Uterus (tissue), 2 donors: Measurements from ENCODE around the gene TACR2.

Experiments used
- CTCF ChIP-seq, 4 experiments: fragments of 200-600 bp in 2 of 4; fragments of 450-650 bp in 2 of 4; sonication (generic) in 2 of 4; IDR thresholded peaks; one replicate each; pipeline ENCODE4 v1.5.1; 2016 to 2019; ENCODE audit warnings: antibody characterized with exemption in 4 of 4, mild to moderate bottlenecking in 2 of 4, moderate library complexity in 1 of 4
- POLR2A ChIP-seq, 2 donors: fragments of 450-650 bp; IDR thresholded peaks; one replicate each; pipeline ENCODE4 v1.6.1; 2016; ENCODE audit warnings: antibody characterized with exemption in 2 of 2, mild to moderate bottlenecking in 1 of 2, moderate library complexity in 1 of 2

GRCh38 chr10:69366738-69367137 lies 50.0 kb downstream of the TACR2 start:
- TF ChIP-seq CTCF (IDR thresholded peaks at IDR 0.05) = no peak
- TF ChIP-seq POLR2A (IDR thresholded peaks at IDR 0.05) = no peak
